Chondrocyte (in vitro differentiated cells): ENCODE measurements around the gene NTRK3. TPM values are rescaled to one million over a fixed set of nuclear protein-coding genes. Genes with fewer than 3 reads are reported as not detected.

Source experiments
- DNase-seq: peaks from one replicate; pipeline ENCODE4 v3.0.0; 2021; ENCODE audit warnings: mixed read lengths, low spot score
- H3K27ac Mint-ChIP-seq: one replicate; pipeline ENCODE4 v1.8.0; 2021; ENCODE audit warnings: mild to moderate bottlenecking, moderate library complexity, mixed read lengths; ENCODE audit not compliant: unreplicated experiment
- H3K27me3 Mint-ChIP-seq: 2 replicates; pipeline ENCODE4 v1.8.0; 2021; ENCODE audit warnings: low read depth, mixed read lengths
- H3K36me3 Mint-ChIP-seq: 2 replicates; pipeline ENCODE4 v1.8.0; 2021; ENCODE audit warnings: low read depth, mixed read lengths
- H3K4me1 Mint-ChIP-seq: 2 replicates; pipeline ENCODE4 v1.8.0; 2021; ENCODE audit warnings: low read depth, mild to moderate bottlenecking, mixed read lengths
- H3K4me3 Mint-ChIP-seq: one replicate; pipeline ENCODE4 v1.8.0; 2021; ENCODE audit warnings: mild to moderate bottlenecking, moderate library complexity, mixed read lengths; ENCODE audit not compliant: unreplicated experiment
- H3K9me3 Mint-ChIP-seq: 2 replicates; pipeline ENCODE4 v1.8.0; 2021; ENCODE audit warnings: low read depth, mixed read lengths
- total RNA-seq: library from RNA; stranded (reverse); gene quantifications from 3 replicates; pipeline ENCODE4 v1.2.1, GENCODE V29; 2021
- TF ChIP-seq, protein P1 (sequence below): fragments of 200-600 bp; sonication (generic); IDR thresholded peaks from 2 replicates; pipeline ENCODE4 v1.5.0; 2021; ENCODE audit warnings: antibody characterized with exemption, mild to moderate bottlenecking, moderate library complexity

NTRK3 gene
- total RNA-seq, 1 donor from 2014 or later, result not detected

GRCh38 chr15:88238618-88239430 lies 17.7 kb downstream of the NTRK3 start:
- H3K36me3 Mint-ChIP-seq, result no peaks in the 10 kb centered on the region
- peak overlapping the region; percentile 75 for H3K27ac Mint-ChIP-seq
- H3K9me3 Mint-ChIP-seq, result peaks cover 4% of the 10 kb centered on the region
- H3K27me3 Mint-ChIP-seq, result peaks cover 11% of the 10 kb centered on the region
- peaks cover 12% of the 10 kb centered on the region for H3K4me1 Mint-ChIP-seq
- no peak overlapping the region for H3K4me3 Mint-ChIP-seq
- TF ChIP-seq, protein P1, sequence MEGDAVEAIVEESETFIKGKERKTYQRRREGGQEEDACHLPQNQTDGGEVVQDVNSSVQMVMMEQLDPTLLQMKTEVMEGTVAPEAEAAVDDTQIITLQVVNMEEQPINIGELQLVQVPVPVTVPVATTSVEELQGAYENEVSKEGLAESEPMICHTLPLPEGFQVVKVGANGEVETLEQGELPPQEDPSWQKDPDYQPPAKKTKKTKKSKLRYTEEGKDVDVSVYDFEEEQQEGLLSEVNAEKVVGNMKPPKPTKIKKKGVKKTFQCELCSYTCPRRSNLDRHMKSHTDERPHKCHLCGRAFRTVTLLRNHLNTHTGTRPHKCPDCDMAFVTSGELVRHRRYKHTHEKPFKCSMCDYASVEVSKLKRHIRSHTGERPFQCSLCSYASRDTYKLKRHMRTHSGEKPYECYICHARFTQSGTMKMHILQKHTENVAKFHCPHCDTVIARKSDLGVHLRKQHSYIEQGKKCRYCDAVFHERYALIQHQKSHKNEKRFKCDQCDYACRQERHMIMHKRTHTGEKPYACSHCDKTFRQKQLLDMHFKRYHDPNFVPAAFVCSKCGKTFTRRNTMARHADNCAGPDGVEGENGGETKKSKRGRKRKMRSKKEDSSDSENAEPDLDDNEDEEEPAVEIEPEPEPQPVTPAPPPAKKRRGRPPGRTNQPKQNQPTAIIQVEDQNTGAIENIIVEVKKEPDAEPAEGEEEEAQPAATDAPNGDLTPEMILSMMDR, result no peak
- DNase-seq, result no peak

DNA sequence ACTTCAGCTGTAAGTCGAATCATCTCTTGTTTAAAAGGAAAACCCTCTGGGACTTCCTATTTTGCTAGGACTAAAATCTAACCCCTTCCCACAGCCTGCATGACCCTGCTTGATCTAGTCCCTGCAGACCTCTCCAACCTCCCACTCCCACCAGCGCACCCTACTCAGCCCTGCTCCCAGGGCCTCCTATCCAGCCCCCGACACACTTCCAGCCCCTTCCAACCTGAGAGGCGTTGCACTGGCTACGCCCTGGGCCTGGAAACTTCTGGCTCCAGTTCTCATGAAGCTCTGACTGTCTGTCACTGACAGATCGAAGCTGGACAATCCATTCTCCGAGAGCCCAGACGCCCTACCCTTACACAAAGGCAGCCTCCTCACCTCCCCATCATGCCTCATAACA lies 21.8 kb downstream of the NTRK3 start:
- no peak for DNase-seq
- H3K4me3 Mint-ChIP-seq, result no peak overlapping the region
- TF ChIP-seq, protein P1, result no peak
- H3K9me3 Mint-ChIP-seq, result peaks cover 4% of the 10 kb centered on the region
- H3K27ac Mint-ChIP-seq, result no peak overlapping the region
- H3K4me1 Mint-ChIP-seq, result peaks cover 12% of the 10 kb centered on the region
- H3K36me3 Mint-ChIP-seq, result no peaks in the 10 kb centered on the region
- H3K27me3 Mint-ChIP-seq, result peaks cover 9% of the 10 kb centered on the region

GRCh38 chr15:88233921-88234320 lies 22.6 kb downstream of the NTRK3 start:
- TF ChIP-seq, protein P1, result no peak
- peaks cover 4% of the 10 kb centered on the region for H3K9me3 Mint-ChIP-seq
- no peak overlapping the region for H3K27ac Mint-ChIP-seq
- no peak for DNase-seq
- H3K27me3 Mint-ChIP-seq, result peaks cover 9% of the 10 kb centered on the region
- H3K4me3 Mint-ChIP-seq, result no peak overlapping the region
- H3K4me1 Mint-ChIP-seq, result peaks cover 6% of the 10 kb centered on the region
- H3K36me3 Mint-ChIP-seq, result no peaks in the 10 kb centered on the region

GRCh38 chr15:88232771-88233201 lies 23.8 kb downstream of the NTRK3 start:
- Mint-ChIP-seq H3K9me3 (no peaks in the 10 kb centered on the region), H3K27ac (no peak overlapping the region), H3K36me3 (no peaks in the 10 kb centered on the region), H3K4me3 (no peak overlapping the region), H3K4me1 (no peaks in the 10 kb centered on the region), H3K27me3 (peaks cover 15% of the 10 kb centered on the region)
- TF ChIP-seq, protein P1, result no peak
- no peak for DNase-seq

DNA sequence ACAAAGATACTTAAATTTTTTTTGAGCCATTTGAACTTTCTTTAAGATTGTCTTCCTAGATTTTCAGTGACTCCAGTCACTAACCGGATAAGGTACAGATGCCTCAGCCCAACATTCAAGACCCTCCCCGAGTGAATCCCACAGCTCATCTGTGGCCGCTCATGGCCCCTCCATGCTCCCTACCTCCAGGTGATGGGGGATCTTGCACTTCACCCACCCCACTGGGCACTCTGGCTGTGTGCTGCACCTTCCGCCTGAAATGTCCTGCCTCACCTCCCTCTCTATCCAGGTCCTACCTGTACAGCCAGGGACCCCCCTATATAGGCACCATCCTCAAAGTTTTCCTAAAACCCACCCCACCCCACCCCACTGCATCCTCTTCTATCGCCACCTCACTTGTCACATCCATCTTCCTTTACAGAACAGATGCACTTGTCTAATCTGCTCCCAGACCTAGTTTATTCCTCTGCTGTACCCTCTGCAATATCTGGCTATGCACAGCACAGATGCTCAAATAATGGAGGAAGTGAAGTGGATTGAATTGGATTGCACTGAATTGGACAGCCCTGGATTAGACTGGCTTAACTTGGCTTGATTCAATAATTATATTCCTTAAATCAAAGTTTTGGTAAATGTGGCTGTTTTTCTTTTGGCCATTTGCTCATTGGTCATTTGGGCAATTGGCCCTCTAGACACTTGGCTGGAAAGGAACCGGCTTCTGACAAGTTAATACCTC lies 24.5 kb downstream of the NTRK3 start:
- TF ChIP-seq, protein P1, result no peak
- Mint-ChIP-seq H3K27ac (no peak overlapping the region), H3K36me3 (no peaks in the 10 kb centered on the region), H3K4me3 (no peak overlapping the region), H3K4me1 (no peaks in the 10 kb centered on the region), H3K27me3 (peaks cover 16% of the 10 kb centered on the region), H3K9me3 (no peaks in the 10 kb centered on the region)
- no peak for DNase-seq
